DMS153 (cell line): ENCODE data around the gene CERS1.

Experiments
- DNase-seq: peaks from one replicate; lab custom pipeline; 2025; lab: John Stamatoyannopoulos, UW

The CERS1 gene

DNA sequence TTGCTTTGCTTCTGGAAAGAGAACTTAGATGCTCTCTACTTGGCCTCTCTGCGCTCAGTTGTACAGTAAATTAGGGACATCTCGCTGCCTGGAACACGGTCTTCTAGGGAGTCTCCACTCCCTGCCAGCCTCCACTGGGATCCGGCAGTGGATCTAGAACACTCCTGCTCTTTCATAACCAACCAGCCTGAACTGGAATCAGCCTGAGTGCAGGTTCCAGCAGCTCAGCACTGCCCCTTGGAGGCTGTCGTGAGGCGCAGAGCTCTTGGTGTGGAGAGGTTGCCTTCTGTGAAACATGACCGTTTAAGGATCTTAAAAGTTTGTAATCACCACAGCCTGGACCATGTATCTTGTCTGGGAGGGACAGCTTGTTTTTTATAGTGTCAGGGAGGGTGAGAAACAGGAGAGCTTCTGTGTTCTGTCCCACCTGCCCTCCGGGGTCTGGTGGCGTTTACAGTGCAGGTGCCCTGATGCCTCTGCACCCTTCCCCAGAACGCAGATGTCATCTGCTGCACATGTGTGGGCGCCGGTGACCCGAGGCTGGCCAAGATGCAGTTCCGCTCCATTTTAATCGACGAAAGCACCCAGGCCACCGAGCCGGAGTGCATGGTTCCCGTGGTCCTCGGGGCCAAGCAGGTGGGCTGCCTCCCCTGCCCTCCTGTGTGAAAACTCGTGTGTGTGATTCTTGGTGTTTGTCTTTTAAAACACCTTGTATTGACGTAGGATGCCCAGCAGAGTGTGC is 39.4 kb downstream of the CERS1 start:
- no peak for DNase-seq

DNA sequence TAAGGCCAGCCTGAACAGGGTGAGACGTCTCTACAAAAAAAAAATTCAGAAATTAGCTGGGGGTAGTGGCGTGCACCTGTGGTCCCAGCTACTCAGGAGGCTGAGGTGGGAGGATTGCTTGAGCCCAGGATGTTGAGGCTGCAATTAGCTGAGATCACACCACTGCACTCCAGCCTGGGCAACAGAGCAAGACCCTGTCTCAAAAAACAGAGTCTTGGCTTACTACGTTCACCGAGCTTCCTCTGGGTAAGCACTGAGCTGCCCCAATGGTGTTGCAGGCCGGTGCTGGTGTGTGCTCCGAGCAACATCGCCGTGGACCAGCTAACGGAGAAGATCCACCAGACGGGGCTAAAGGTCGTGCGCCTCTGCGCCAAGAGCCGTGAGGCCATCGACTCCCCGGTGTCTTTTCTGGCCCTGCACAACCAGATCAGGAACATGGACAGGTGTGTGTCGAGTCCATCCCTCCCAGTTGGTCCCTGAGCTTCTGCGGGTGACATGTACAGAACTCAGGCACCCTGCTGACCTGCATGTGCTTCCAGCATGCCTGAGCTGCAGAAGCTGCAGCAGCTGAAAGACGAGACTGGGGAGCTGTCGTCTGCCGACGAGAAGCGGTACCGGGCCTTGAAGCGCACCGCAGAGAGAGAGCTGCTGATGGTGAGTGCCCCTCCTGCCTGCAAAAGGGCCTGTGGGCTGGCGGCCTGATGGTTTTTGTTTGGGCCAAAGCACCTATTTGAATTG is 40.1 kb downstream of the CERS1 start:
- no peak for DNase-seq

DNA sequence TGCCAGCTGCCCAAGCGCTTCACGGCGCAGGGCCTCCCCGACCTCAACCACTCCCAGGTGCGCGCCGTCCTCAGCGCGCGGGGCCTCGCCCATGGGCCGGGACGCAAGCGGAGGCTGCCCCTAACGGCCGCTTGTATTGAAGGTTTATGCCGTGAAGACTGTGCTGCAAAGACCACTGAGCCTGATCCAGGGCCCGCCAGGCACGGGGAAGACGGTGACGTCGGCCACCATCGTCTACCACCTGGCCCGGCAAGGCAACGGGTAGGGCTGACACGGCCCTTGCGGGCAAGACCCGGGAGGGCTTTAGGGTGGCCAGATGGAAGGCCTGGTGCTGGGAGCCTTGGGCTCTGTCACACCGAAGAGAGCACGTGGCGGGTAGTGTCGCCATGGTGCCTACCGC is 41.0 kb downstream of the CERS1 start:
- DNase-seq: no peak

DNA sequence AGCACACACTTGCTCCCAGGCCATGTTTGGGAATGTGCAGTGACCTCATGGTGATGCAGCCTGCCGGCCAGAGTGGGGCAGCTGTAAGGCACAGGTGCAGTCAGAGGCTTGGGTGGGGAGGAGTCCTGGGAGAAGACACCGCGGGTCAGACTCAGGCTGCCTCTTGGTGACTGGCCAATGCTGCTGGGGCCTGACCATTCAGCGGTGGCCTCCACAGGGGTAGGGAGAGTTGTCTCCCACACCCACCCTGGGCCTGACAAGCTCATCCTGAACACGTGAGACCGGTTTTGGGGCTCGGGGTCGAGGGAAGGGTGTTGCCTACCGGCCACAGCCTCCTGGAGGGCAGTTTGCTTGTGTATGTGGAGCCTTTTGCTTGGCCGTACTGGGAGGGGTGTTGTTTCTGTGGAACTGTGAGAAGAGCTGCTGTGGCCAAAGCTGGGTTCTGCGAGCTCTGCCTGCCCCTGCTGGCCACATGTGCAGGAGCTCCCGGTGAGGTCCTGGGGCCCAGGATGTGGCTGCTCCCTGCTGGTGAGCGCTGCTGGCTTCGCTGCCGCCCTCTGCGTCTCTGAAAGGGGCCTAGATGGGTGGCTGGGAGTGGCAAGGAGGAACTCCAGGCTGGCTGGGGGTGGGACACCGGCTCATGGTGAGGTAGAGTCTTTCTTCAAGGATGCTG is 42.1 kb downstream of the CERS1 start:
- no peak for DNase-seq

DNA sequence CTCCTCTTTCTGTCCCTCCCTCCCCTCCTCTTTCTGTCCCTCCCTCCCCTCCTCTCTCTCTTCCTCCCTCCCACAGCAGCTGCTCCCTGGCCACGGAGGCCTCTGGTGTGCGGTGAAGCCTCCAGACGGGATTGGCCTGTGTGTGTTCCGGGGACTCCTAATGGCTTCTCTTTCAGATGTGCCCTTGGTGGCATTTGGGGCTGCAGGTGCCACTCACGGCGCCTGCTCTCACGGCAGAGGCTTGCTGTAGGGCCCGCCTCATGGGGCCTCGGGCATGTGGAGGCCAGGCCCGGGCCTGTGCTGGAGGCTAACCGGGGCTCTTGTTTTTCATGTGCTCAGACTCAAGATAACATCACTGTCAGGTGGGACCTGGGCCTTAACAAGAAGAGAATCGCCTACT is 43.3 kb downstream of the CERS1 start:
- no peak for DNase-seq

DNA sequence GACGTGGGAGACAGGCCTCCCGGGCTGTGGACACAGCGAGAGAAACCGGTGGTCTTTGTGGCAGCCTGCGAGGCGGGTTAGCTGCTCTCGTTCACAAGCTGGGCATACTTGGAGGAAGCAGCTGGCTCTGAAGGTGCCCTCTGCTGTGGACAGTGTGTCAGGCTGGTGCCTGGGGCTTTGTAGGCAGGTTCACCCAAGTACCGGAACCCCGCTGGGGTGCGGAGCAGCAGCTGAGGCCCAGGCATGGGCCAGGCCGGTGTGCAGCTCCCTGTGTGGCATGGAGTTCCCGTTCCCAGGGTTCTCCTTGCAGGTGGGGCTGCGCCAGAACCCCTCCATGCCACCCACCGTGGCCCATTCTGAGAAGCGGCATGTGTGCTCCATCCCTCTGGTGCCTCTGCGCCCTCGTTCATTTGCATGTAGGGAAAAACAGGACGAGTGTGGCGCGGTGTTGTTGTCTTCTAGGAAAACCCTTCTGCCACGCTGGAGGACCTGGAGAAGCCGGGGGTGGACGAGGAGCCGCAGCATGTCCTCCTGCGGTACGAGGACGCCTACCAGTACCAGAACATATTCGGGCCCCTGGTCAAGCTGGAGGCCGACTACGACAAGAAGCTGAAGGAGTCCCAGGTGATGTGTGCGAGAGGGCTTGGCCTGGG is 44.2 kb downstream of the CERS1 start:
- DNase-seq: no peak

DNA sequence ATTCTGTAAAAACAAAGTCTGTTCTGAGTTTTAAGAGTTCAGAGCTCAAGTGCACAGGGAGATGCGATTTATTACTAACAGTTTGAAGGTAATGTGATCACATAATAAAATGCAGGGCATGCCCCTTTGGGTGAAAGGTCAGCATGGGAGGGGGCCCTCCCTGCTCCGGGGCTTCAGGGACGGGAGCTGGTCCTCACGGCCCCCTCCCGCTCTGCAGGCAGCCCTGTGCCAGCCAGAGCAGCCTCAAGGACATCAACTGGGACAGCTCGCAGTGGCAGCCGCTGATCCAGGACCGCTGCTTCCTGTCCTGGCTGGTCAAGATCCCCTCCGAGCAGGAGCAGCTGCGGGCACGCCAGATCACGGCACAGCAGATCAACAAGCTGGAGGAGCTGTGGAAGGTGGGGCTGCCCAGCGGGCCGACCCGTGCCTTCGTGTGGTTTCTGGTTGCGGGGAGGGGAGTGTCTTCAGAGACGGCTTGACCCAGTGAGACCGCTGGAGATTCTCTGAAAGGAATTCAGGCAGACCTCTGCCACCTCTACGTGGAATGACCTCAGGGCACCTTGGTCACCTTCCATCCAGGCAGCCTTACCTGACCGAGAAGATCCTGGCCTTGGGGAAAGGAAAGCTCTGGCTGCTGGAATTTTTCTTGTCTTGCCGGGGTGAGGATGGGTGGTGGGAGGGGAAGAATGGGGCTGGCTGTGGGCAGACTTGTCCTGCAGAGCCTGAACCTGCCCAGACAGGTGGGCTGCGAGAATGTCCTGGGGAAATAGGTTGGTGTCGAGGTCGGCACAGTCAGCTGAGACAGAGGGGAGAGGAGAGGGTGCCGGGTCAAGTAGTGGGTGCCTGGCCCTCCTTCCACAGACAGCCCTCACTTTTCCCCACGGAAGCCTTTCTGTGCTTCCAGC is 45.2 kb downstream of the CERS1 start:
- no peak for DNase-seq

DNA sequence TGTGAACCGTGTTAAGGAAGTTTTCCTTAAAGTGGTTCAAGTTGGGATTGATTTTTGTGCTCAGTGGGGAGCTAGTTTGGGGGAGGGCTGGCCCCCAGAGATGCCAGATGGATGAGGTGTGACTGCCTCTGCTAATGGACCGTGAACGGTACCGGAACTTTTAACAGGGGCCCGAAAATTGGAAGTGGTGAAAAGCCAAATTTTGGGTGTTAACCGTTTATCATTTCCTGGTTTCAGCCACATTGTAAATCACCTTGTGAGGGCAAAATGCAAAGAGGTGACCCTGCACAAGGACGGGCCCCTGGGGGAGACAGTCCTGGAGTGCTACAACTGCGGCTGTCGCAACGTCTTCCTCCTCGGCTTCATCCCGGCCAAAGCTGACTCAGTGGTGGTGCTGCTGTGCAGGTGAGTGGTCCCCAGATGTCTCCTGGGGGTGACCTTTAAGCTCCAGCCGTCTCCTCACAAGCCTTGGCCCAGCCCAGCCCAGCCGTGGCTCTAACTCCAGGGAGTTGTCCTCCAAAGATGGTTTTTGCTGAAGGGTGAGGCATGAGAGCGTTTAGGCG is 46.0 kb downstream of the CERS1 start:
- no peak for DNase-seq

DNA sequence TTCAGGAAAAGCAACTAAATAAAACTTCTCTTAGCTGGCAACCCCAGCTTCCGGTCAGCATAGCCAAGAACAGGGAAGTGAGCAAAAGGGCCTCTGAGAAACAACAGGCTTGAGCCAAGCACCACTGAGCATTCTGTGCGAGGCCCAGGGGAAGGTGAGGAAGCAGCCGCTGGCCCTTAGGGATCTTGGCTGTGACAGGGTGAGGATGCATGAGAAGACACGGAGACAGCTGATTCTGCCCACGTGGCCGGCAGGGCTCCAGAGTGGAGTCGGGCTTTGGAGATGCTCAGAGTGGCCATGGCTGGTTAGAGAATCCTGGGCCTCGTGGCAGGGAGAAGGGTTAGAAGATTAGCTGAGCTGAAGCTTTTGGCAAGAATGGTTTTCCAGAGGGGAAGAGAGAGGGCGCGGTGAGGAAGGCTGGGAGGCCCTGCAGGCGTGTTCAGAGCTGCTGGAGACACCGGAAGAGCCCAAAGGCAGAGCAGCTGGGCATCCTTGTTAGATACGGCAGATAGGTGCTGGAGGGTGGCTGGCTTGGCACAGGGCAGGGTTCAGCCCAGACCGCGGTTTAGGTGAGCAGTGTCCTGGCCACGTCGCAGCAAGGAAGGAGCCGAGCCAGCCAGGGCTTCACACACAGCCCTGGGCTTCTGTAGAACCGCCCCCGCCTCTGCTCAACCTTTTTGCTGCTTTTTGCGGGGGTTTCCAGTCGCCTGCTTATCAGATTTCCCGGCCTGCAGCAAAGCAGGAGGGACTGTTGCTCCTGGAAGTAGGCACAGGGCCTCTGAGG is 46.9 kb downstream of the CERS1 start:
- DNase-seq: no peak

DNA sequence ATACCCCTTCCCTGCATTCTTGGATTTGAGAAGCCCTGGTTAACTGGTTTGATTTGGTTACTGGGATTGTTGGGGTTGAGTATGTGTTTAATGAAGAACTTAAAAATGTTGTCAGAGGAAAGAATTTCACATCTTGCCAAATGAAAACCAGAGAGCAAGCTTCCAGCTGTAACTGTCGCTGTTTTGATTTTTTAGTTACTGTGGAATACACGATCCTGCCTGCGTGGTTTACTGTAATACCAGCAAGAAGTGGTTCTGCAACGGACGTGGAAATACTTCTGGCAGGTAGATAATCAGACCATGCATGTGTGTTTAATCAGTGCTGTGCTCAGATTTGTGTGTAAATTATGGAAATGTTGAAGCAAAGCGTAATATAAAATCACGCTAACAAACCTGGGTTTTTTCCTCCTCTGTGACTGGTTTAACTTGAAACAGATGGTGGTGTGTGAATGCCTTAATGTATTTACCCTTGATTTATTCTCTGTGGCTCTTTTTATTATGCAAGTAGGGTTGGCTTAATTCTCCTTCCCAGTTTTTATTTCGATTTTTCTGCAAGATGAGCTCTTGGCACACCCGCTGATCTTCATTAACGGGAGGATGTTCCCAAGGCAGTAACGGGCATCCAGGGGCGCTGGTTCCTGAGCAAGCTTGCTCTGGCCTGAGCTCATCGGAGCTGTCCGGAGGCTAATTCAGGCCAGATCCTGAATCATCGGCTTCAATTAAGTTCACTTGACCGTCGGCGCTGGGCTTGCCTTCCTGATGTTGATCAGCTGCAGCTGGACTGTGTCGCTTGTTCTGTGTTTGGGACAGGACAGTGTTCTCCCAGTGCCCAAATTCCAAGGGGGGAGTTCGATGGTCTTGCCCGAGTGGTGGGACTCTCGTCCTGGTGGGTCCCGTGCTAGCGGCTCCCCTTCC is 48.2 kb downstream of the CERS1 start:
- no peak for DNase-seq

DNA sequence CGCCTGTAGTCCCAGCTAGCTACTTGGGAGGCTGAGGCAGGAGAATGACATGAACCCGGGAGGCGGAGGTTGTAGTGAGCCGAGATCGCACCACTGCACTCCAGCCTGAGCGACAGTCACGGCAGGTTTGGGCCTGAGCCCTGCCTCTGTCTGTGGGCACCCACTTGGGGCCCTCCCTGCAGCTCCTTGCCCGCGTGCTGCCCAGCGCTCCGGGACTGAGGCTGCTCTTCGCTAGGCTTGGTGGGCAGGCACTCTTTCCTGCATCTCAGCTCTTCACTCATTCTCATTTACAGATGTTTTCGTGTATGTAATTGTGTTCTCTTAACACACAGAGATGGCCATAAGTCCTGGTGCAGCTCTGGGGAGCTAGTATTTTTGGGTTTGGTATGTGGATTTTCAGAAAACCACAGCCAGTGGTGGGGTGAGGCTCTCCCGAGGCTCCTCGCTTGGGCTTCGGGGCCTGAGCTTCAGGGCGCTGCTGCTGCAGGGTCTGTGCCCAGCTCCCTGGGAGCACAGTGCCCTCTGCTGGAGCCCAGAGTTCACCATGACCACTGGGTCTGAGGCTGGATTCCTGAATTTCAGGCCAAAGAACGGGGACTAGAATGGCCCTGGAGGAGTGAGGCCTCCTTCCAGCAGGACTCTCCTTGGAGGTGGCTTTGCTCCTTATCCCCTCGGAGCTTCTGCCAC is 49.0 kb downstream of the CERS1 start:
- peak; percentile 25 for DNase-seq

DNA sequence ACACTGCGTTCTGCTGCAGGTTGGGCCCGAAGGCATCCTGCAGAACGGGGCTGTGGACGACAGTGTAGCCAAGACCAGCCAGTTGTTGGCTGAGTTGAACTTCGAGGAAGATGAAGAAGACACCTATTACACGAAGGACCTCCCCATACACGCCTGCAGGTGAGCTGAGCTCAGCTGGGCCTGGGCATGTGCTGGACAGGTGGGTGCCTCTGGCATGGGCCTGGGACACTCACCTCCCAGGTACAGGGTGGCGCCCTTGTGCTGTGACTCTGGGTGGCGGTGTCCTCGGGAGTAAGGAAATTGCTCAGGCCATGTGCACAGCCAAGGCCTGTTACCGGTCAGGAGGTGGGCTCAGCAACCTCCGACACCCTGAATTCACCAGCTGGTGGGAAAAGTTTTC is 50.0 kb downstream of the CERS1 start:
- no peak for DNase-seq

DNA sequence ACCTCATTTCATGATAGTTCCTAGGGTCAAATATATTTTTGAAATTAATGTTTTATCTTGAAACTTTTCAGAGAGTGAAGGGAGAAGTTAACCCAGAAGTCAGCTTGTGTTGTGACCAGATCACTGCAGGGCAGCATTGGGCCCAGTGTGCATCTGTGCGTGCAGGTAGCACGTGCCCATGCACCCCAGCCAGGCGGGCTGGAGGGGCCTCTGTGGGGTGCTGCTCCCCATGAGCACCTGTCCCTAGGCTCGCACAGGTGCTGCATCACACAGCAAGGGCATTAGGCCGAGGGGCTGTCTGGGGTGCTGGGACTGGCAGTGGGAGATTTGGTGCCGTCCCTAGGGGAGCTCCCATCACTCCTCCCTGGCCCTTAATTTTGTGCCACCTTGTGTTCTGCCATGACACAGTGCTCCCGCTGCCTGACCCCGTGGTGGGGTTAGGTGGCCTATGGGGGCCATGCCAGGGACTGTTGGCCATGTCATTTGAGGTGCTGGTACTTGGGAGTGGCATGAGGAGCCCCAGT is 51.1 kb downstream of the CERS1 start:
- no peak for DNase-seq

DNA sequence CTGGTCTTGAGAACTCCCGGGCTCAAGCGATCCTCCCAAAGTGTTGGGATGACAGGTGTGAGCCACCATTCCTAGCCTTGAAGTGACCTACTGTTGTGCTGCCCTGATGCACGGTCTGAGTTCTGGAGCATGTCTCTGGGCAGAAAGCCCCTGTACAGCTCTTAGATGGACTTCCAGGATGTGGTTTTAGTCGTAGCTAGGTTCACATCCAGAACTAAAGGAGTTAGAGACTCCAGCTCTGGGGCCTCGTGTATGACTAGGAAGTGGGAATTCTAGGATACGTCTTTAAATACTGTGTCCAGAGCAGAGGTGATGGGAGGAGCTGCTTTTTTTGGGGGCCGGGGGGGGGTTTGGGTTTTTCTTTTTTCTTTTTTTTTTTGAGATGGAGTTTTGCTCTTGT is 52.0 kb downstream of the CERS1 start:
- no peak for DNase-seq

DNA sequence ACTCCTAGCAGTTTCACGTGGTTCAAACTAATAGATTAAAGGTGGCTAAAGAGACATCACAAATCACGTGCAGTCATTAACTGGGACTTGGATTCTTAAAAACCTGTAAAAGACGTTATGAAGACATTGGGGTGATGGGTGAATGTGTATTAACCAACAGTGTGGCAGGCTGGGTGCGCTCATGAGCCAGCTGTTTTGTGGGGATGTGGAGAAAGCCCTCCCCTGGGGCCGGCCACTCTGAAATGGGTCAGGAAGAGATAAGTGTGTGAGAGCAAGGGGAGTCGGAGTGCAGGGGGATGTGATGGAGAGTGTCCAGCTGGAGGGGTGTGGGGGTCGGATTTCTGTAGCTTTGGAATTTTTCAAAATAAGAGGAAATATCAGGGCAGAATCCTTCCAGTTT is 53.8 kb downstream of the CERS1 start:
- DNase-seq: no peak

DNA sequence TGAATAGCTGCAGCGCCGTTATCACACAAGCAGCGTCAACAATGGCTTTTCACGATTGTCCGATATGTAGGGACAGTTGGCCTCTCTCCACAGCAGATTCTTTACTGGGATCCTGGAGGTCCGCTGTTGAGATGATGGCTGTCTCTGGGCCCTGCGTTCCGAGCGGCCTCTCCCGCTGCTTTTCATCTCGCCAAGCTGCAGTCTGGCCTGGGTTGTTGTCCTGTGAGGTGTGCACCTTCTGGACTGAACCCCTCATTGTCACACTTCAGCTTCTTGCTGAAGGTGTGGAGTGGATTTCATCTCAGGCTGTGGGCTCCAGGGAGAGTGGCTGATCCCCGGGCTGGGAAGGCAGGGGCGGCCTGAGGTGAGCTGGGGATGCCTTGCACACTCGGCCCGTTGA is 54.6 kb downstream of the CERS1 start:
- no peak for DNase-seq

DNA sequence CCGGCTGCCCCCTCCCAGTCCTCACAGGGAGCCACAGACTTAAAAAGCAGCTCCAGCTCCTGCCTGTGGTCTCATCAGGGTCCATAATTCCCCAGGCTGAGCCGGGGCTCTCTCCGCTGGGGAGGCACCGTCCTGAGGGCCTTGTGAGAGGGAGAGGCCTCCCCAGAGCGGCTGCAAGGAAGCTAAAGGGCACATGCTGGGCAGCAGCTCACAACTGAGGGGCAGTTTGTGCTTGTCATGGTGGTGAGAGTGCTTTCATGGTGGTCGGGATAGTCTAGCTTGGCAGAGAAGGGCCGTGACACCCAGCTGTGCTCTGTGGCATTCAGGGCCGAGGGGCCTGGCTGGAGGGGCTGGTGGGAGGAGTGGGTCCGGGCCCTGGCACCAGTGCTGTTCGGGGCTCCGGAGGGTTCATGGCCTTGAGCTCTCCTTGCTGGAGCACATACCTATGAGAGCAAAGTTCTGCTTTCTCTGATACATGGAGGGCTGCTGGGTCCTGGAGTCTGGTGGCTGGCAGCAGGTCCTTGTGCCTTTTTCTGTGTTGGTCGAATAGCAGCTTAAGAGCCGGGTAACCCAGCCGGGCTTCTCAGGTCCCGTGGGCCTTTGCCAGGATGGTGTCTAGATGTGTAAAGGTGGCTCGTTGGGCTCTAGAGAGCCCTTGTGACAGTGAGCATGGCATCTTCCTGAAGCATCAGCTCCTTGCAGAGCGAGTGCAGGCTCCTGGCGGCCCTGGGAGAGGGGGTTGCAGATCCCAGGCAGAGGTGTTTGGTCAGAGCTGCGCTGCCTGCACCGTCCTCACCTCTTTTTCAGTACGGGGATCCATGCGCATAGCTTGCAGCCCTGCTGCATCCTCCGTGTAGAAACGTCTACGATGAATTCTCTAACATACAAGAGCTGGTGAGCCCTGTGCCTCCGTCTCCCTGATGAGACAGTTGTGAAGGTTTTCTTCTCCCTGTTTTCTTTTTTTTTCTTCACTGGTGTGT is 55.4 kb downstream of the CERS1 start:
- no peak for DNase-seq
